HG03432 (cell line): ENCODE results near the gene RGCC.

Source experiments
- ATAC-seq: cut with Tn5 transposase; IDR thresholded peaks from one replicate; pipeline ENCODE4 v1.9.1; 2021; ENCODE audit warnings: mild to moderate bottlenecking, moderate library complexity; ENCODE audit not compliant: unreplicated experiment

Gene RGCC

GRCh38 chr13:41514853-41515395, 57.6 kb downstream of the RGCC start:
- ATAC-seq: no peak

- ATAC-seq: no peak
Observed at GRCh38 chr13:41515491-41516139, 58.3 kb downstream of the RGCC start.

GRCh38 chr13:41516166-41516565, 58.8 kb downstream of the RGCC start:
- no peak for ATAC-seq

- ATAC-seq: no peak
Observed at GRCh38 chr13:41516760-41517159, 59.4 kb downstream of the RGCC start.

- no peak for ATAC-seq
Observed at GRCh38 chr13:41520016-41520659, 62.8 kb downstream of the RGCC start.
